ENCODE results near the gene SEMA3B.

- TF ChIP-seq CTCF (IDR thresholded peaks at IDR 0.05; ENCODE audit: low read depth, low read length, poor library complexity, severe bottlenecking) (no peak), EZH2phosphoT487 (IDR thresholded peaks at IDR 0.05; ENCODE audit: borderline replicate concordance, low read length) (no peak)
Measured at GRCh38 chr3:50323614-50324199, 54.8 kb downstream of the SEMA3B start.
